Stimulated activated CD4-positive, alpha-beta T cell treated with anti-CD3 and anti-CD28 coated beads, TNF-alpha, amount 100 ng/mL, for 24 hours (primary cell): ENCODE data around the gene SLC39A11.
"Not testable (repeated sequence)": the region's sequence is repeated elsewhere in the genome, so short reads cannot be mapped to it uniquely, and the experiment has no call there.

Source experiments
- DNase-seq, 3 experiments: peaks; one replicate each; pipeline ENCODE4 v3.0.0-alpha.2; 2020; ENCODE audit warnings: low read depth in 3 of 3

SLC39A11 gene

DNA sequence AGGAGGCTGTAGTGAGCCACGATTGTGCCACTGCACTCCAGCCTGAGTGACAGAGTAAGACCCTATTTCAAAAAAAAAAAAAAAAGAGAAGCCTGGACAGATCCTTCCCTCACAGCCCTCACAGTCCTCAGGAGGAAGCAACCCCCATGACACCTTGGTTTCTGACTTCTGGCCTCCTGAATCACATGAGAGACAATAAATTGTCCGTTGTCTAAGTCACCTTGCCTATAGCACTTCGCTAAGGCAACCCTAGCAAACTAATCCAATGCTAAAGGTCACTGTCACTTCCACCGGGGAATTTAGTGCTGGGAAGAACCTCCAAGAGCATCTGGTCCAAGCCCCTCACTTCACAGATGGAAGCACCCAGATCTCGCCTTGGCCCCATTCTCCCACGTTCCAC is 18.9 kb upstream of the SLC39A11 start:
- DNase-seq = no peak

DNA sequence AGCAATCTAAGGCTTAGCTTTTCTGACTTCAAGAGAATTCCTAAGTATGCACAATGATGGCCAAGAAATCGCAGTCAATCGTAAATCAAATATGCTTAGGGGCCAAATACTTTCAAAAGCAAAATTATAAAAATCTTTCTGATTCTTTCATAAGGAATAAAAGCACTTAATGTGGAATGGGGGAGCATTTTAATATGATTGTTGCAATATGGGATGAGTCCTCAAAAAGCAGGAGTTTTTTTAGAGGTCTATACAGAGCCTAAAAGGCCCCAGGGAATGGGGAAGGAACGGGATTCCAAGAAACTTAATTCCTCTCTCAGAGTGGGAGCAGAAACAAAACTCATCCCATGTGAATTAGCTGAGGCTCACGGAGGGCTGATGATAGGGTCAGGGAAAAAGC is 14.7 kb upstream of the SLC39A11 start:
- DNase-seq = no peak

DNA sequence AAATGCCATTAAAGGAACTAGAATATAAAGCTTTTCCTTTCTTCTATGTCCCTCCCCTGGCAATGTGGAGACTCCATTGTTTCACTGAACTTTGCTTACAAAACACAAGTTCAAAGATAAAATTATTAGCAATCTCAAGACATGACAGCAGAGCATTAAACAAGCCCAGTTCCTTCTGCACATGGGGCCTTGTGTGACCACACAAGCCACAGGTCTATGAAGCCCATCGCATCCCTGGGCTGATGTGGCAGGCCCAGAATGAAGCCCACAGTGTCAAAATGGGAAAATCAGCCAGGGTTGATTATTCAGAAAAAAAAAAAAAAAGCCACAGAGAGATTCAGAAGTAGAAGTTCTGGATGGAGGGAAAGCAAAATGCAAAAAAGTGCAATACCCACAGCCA is 12.9 kb upstream of the SLC39A11 start:
- DNase-seq = no peak

- DNase-seq = no peak
Measured at GRCh38 chr17:73104450-73104849, 12.0 kb upstream of the SLC39A11 start.

- no peak for DNase-seq
Measured at GRCh38 chr17:73103641-73104335, 11.3 kb upstream of the SLC39A11 start.

DNA sequence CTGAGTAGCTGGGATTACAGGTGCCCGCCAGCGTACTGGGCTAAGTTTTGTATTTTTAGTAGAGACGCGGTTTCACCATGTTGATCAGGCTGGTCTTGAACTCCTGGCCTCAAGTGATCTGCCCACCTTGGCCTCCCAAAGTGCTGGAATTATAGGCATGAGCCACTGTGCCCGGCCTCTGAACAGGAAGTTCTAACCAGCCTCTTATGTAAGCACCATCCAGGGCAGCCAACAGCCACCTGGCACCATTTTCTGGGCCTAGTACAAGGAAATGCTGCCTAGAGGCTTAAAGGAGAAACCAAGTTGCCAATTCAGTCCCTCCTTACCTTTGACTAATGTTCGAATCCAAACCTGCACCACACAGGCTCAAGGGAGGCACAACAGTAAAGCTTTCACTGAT is 8.5 kb upstream of the SLC39A11 start:
- DNase-seq = no peak

DNA sequence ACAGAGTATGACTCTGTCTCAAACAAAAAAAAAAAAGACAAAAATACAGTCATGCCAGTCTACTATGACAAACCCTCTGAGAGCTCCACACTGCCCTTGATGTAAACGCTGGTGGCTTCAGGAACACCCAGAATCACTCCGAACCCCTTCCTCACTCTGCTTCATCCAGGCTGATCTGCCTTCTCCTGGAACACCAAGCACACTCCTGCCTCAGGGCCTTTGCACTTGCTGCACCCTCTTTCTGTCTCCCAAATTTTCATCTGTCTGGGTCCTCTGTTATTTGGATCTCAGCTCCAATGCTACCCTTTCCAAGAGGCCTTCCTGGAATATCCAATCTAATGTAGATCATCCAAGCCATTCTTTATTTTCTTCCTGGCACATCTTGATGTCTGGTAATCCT is 7.9 kb upstream of the SLC39A11 start:
- no peak for DNase-seq

- no peak for DNase-seq
Measured at GRCh38 chr17:73099511-73099910, 7.0 kb upstream of the SLC39A11 start.

DNA sequence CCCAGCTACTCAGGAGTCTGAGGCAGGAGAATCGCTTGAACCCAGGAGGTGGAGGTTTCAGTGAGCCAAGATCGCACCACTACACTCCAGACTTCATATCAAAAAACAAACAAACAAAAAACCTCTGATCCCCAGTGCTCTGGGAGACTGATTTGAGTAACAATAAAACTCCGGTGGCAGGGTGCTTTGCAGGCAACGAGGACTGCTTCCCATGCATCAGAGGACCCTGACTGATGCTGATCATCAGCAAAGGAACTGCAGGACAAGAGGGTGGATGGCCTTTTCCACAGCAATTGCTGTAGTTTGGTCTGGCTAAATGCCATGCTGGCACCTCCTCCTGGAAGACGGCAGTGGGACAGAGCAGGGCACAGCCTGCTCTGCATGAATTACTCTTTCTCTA is 6.4 kb upstream of the SLC39A11 start:
- no peak for DNase-seq

GRCh38 chr17:73097973-73098765 is 5.7 kb upstream of the SLC39A11 start:
- DNase-seq = not testable (repeated sequence)

DNA sequence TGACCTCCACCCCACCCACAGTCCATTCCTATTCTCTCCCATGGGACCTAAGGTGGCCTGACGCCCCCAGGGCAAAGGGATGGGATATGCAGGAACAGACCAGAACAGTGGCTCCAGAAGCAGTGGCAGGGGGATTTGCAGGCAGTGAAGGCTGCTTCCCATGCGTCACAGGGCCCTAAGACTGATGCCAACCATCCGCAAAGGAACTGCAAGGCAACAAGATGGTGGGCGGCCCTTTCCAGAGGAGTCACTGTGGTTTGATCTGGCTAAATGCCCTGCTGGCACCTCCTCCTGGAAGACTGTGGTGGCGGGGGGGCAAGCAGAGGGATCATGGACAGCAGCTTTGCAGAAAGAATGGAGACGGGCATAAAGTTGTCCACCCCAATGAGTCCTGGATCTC is 4.4 kb upstream of the SLC39A11 start:
- no peak for DNase-seq

GRCh38 chr17:73096211-73096610 is 3.7 kb upstream of the SLC39A11 start:
- DNase-seq = no peak

GRCh38 chr17:73093286-73093685 is 798 bp upstream of the SLC39A11 start:
- peak in 1 of 3 experiments; percentile 5 for DNase-seq

DNA sequence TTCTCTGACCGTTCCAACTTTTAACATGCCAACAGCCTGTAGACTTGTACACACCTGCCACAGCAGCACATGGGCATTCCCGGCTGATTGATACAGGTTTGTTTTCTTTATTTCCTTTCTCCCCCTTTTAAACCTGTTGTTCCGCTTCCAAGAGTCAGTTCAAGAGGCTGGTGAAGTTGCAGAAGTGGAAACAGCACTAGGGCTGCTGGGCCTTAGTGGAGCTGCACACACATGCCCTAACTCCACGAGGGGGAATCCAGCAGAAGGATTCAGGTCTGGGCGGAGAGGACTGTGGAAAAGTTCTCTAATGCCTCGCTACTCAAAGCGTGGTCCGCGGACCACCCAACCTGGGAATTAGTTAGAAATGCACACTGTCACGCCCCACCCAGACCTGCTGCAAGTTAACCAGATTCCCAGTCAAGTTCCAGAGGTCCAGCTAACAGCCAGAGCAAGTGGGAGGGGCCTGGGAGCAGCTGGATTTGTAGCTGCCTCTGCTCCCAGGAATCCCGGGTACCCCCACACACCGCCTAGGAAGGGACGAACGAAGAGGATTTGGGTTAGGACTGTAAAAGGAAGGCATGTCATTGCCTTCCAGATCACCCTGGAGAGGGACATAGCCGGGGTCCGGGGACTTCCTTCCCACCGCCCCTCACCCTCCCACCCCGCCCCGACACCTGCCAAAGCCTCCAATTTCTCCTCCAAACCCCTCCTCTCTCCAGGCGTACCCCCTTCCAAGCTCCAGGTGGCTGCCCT is 542 bp downstream of the SLC39A11 start:
- DNase-seq = no peak

- DNase-seq = no peak
Measured at GRCh38 chr17:73091410-73091769, 1.1 kb downstream of the SLC39A11 start.

GRCh38 chr17:73090396-73091202 is 1.9 kb downstream of the SLC39A11 start:
- DNase-seq = no peak

DNA sequence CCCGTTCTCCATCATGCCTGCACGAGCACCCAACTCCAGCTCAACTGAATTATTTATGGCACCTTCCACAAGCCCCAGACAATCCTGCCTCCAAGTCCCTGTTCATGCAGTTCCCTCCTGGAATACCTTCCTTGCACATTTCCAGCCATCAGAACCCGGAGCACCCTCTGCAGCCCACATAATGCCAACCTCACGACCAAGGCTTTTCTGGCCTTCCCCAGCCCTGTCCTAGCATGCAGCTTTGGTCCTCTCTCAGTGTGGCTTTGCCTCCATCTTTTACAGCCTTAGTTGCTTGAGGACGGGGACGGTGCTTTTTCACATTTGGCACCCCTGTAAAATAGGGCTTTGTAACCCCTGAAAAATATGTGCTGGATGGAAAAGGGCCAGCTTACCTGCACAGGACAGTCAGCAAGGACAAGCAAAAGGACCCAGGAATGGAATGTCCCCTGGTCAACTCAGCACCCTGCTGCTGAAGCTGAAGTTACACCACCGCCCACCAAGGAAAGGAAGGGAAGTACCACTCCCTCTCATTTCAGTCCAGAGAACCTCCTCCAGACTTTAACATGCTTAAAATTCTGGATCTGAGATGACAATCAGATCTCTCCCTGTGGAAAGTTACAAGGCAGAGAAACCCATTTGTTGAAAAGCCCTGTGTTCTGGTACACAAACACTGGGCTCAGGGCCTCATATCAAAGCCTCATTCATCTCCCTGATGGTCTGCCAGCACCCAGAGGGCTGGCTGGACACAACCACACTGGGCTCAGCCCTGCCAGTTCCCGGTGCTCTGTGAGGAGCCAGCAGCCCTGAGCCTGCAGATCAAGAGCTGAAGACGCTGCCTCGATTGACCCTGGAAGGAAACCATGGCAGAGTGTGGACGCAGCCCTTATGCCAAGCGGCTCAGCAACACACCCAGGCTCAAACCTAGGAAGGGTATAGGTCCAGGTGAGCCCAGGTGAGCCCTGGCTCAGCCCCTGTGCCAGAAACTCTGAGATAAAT is 2.9 kb downstream of the SLC39A11 start:
- DNase-seq = no peak

DNA sequence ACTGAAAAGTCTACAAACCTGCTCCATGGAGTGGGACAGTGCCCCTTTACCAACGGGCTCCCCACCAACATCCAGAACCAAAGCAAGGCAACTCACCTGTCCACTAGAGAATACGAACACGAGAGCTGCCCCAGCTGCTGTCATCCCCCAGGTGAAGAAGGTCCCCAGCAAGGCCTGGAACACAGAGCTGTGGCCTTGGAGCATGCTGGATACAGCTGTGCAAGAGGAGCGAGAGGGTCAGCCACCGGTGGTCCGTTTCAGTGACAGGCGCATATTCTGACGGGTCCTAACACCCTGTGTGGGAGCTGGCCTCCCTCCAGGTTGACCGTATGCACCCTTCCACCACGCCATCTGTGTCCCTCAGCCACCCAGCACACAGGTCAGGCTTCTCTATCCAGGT is 3.9 kb downstream of the SLC39A11 start:
- DNase-seq = no peak

- no peak for DNase-seq
Measured at GRCh38 chr17:73083432-73083831, 9.1 kb downstream of the SLC39A11 start.

DNA sequence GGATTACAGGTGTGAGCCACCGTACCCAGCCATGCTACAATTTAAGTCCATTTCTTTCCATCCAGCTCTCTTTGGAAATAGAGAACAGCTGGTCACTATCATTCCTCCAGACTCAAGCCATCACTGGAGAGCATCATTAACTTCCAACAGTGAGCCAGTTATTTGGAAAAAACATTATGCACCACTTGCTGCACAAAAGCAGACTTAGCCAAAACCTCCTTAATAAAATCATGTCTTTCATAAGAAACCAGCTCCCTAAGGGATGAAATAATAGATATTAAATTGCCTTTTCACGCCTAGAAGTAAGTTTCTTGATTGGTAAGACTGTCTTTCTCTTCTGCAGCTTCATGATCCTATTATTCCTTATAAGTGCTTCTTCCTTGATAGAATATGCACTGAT is 17.9 kb downstream of the SLC39A11 start:
- DNase-seq = no peak
